ENCODE measurements around the gene MIF4GD.
A peak's percentile ranks its signal among the peaks of the same experiment; 100 is the strongest.

MIF4GD gene

DNA sequence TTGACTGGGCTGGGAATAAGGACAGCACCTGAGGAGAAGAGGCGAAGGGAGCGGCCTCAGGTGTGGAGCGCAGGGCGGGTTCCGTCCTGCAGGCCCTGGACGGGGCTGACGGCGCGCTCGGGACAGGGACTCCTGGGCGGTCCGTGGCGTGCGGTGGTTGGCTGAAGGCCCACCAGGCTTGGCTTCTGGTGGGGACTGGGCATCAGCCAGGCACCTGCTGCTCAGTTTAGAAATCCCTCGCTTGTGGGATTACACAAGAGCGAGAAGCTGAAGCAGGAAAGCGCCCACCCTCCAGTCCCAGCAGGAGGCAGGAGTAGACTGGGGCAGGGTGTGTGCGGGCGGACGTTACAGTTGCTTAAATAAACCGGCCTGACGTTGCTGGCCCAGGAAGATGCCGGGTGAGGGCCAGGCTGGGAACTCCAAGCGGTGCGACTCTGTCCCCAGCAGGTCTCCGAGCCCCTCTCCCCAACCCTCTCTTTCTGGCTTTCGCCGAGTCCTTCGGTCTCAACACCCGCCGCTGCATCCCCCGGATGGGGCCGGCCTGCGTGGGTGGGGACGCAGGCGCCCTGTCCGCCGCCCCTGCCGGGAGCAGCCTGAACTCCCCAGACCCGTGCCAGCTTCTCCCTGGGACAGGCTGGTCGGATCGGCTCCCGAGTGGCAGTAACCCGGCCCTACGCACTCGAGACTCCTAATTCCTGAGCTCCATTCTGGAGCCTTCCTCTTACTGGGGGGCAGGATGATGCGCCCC lies 639 bp downstream of the MIF4GD start:
- TF ChIP-seq, protein P1, sequence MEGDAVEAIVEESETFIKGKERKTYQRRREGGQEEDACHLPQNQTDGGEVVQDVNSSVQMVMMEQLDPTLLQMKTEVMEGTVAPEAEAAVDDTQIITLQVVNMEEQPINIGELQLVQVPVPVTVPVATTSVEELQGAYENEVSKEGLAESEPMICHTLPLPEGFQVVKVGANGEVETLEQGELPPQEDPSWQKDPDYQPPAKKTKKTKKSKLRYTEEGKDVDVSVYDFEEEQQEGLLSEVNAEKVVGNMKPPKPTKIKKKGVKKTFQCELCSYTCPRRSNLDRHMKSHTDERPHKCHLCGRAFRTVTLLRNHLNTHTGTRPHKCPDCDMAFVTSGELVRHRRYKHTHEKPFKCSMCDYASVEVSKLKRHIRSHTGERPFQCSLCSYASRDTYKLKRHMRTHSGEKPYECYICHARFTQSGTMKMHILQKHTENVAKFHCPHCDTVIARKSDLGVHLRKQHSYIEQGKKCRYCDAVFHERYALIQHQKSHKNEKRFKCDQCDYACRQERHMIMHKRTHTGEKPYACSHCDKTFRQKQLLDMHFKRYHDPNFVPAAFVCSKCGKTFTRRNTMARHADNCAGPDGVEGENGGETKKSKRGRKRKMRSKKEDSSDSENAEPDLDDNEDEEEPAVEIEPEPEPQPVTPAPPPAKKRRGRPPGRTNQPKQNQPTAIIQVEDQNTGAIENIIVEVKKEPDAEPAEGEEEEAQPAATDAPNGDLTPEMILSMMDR (IDR thresholded peaks at IDR 0.05): no peak
- Mint-ChIP-seq H3K36me3 (ENCODE audit: low read depth) (peaks cover 17% of the 10 kb centered on the region), H3K27me3 (ENCODE audit: low read depth, poor library complexity) (peaks cover 5% of the 10 kb centered on the region), H3K4me3 (peak overlapping the region; percentile 84), H3K9me3 (no peaks in the 10 kb centered on the region), H3K4me1 (peaks cover 24% of the 10 kb centered on the region), H3K27ac (no peak overlapping the region)
- peak; percentile 67 for DNase-seq

DNA sequence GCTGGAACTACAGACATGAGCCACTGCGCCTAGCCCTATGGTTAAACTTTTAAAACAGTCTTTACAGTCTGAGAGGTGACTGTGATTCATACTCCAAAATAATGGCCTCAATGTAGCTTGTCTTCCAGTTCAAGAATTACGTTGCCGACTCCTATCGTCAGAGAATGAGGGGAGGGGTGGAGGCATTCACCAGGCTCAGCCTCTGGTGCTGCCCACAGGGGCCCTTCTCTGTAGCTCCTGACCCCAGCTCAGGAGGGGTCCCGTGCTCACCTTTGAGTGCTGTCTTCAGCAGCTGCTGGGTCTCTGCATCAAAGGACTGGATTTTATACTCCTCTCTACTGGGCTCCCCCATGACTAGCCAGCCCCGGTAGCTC lies 1.2 kb downstream of the MIF4GD start:
- H3K36me3 Mint-ChIP-seq (ENCODE audit: low read depth): peaks cover 17% of the 10 kb centered on the region
- TF ChIP-seq, protein P1 (IDR thresholded peaks at IDR 0.05): no peak
- no peak for DNase-seq
- H3K9me3 Mint-ChIP-seq: no peaks in the 10 kb centered on the region
- peaks cover 24% of the 10 kb centered on the region for H3K4me1 Mint-ChIP-seq
- H3K27ac Mint-ChIP-seq: no peak overlapping the region
- peak overlapping the region; percentile 84 for H3K4me3 Mint-ChIP-seq
- peaks cover 5% of the 10 kb centered on the region for H3K27me3 Mint-ChIP-seq (ENCODE audit: low read depth, poor library complexity)

DNA sequence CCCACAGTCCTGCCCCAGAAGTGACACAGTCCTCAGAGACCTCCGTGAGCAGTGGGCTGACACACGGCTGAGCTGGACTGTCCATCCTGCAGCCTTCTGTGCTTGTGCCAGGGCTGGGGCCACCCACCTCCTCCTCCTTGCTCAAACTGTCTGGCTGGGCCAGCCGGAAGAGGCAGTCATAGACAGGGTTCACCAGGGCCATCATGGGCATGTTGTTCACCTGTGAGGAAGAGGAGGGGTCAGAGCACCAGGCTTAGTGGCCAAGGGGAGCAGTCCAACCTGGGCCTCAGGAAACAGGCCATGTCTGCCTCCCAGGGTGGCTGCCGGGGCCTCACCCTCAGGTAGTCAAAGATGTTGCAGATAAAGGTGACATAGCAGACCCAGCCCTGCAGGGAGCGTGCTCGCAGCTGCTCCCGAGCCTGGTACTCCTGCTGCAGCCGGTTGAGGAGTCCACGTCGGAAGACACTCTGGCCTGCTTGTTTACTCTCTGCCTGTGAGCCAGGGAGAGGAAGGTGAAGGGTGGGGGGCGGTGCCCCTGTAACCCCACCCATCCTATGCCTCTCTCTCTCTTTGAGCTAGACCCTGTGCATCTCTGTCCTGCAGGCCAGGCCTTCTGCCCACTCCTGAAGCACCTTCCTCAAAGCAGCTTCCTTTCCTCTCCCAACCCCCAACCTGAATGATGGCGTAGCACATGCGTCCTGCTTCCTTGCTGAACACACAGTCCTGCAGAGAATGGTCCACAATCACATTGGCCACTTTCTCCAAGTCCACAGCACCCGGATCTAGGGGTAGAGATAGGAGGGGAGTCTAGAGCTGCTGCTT lies 3.4 kb downstream of the MIF4GD start:
- no peak overlapping the region for H3K4me3 Mint-ChIP-seq
- DNase-seq: peak; percentile 32
- peak overlapping the region; percentile 27 for H3K27ac Mint-ChIP-seq
- no peaks in the 10 kb centered on the region for H3K27me3 Mint-ChIP-seq (ENCODE audit: low read depth, poor library complexity)
- H3K4me1 Mint-ChIP-seq: peaks cover 30% of the 10 kb centered on the region
- H3K36me3 Mint-ChIP-seq (ENCODE audit: low read depth): peaks cover 17% of the 10 kb centered on the region
- H3K9me3 Mint-ChIP-seq: no peaks in the 10 kb centered on the region
- TF ChIP-seq, protein P1 (IDR thresholded peaks at IDR 0.05): peak; percentile 23

DNA sequence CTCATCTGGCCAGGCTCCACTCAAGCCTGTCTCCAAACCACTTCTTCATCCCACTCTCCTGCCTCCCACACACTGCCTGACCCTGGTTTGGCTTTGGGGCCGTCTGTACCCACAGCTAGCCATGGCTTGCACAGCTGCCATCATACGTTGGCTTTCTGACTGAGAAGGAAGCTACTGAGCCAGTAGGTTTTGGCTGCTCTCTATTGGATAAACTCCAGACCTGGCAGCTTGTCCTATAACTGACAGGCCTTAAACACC lies 3.9 kb downstream of the MIF4GD start:
- Mint-ChIP-seq H3K4me1 (peaks cover 36% of the 10 kb centered on the region), H3K4me3 (no peak overlapping the region), H3K36me3 (ENCODE audit: low read depth) (peaks cover 23% of the 10 kb centered on the region), H3K27me3 (ENCODE audit: low read depth, poor library complexity) (peaks cover 1% of the 10 kb centered on the region), H3K9me3 (no peaks in the 10 kb centered on the region), H3K27ac (no peak overlapping the region)
- DNase-seq: no peak
- TF ChIP-seq, protein P1 (IDR thresholded peaks at IDR 0.05): no peak

DNA sequence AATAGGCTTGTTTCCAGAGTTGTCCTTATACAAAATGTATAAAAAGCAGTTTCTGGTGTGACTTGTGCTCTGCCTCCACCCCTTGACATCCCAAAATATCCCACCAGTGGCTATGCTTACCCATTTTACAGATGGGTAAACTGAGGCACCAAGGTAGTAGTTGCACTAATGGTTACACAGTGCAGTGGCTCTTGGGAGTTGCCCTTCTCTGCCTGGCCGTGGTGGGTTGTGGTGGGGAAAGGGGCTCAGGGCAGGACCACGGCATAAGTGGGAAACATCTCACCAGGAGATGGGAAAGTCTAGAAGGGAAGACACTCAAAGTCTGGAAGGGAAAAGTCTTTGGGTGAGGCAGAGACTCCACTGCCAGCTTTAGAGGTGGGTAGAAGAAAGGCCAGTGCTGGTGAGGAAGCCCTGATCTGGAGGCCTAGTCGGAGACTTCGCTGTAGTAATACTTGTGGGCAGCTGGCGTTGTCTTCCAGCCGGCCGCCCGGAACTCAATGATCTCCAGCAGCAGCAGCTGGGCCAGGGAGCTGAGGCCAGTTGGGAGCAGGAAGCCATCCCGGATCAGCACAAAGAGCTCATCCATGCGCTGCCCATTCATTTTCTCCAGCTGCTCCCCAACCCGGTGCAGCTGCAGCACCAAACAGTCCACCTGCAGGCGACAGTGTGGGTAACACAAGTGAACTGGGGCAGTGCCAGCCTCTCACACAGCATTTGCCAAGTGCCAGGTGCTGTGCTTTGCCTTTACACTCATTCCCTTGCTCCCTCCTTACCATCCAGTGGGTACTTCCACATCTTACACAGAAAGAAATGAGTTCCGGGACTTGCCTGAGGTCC lies 4.5 kb downstream of the MIF4GD start:
- Mint-ChIP-seq H3K4me3 (no peak overlapping the region), H3K36me3 (ENCODE audit: low read depth) (peaks cover 23% of the 10 kb centered on the region), H3K27ac (peak overlapping the region; percentile 93), H3K4me1 (peaks cover 31% of the 10 kb centered on the region), H3K27me3 (ENCODE audit: low read depth, poor library complexity) (peaks cover 3% of the 10 kb centered on the region), H3K9me3 (no peaks in the 10 kb centered on the region)
- no peak for DNase-seq
- TF ChIP-seq, protein P1 (IDR thresholded peaks at IDR 0.05): no peak
